ENCODE data around the gene INTS6.
A peak's percentile ranks its signal among the peaks of the same experiment; 100 is the strongest.
"Not testable (repeated sequence)": the region's sequence is repeated elsewhere in the genome, so short reads cannot be mapped to it uniquely, and the experiment has no call there.

The INTS6 gene

GRCh38 chr13:51420681-51421490 is 31.9 kb downstream of the INTS6 start:
- no peak for DNase-seq (ENCODE audit: low read depth)
- H3K4me3 ChIP-seq (ENCODE audit: low read depth, low read length) = no peak overlapping the region

GRCh38 chr13:51419001-51419636 is 33.7 kb downstream of the INTS6 start:
- H3K4me3 ChIP-seq (ENCODE audit: low read depth, low read length) = no peak overlapping the region

GRCh38 chr13:51417716-51418115 is 35.1 kb downstream of the INTS6 start:
- no peak overlapping the region for H3K4me3 ChIP-seq (ENCODE audit: low read depth, low read length)
- no peak for DNase-seq (ENCODE audit: low read depth)

More at GRCh38 chr13:51419001-51419636, 33.7 kb downstream of the INTS6 start:
- no peak for DNase-seq (ENCODE audit: low read depth)

- H3K4me3 ChIP-seq (ENCODE audit: low read depth, low read length) = no peak overlapping the region
- DNase-seq (ENCODE audit: low read depth) = no peak
These were observed 36.7 kb downstream of the INTS6 start for GRCh38 chr13:51416107-51416506.

GRCh38 chr13:51415339-51415738 is 37.5 kb downstream of the INTS6 start:
- not testable (repeated sequence) for DNase-seq (ENCODE audit: low read depth)

GRCh38 chr13:51412431-51412830 is 40.4 kb downstream of the INTS6 start:
- no peak overlapping the region for H3K4me3 ChIP-seq (ENCODE audit: low read depth, low read length)
- no peak for DNase-seq (ENCODE audit: low read depth)

More at GRCh38 chr13:51415339-51415738, 37.5 kb downstream of the INTS6 start:
- H3K4me3 ChIP-seq (ENCODE audit: low read depth, low read length) = not testable (repeated sequence)

- no peak for DNase-seq (ENCODE audit: low read depth)
These were observed 47.7 kb downstream of the INTS6 start for GRCh38 chr13:51405176-51405575.

GRCh38 chr13:51397262-51397941 is 55.4 kb downstream of the INTS6 start:
- no peak overlapping the region for H3K4me3 ChIP-seq (ENCODE audit: low read depth, low read length)
- peak; percentile 43 for DNase-seq (ENCODE audit: low read depth)

More at GRCh38 chr13:51405176-51405575, 47.7 kb downstream of the INTS6 start:
- H3K4me3 ChIP-seq (ENCODE audit: low read depth, low read length) = no peak overlapping the region

- DNase-seq (ENCODE audit: low read depth) = peak; percentile 20
- no peak overlapping the region for H3K4me3 ChIP-seq (ENCODE audit: low read depth, low read length)
These were observed 56.5 kb downstream of the INTS6 start for GRCh38 chr13:51396352-51396751.

GRCh38 chr13:51394724-51395123 is 58.1 kb downstream of the INTS6 start:
- no peak overlapping the region for H3K4me3 ChIP-seq (ENCODE audit: low read depth, low read length)
- no peak for DNase-seq (ENCODE audit: low read depth)

GRCh38 chr13:51385114-51385513 is 67.7 kb downstream of the INTS6 start:
- DNase-seq (ENCODE audit: low read depth) = no peak
- no peak overlapping the region for H3K4me3 ChIP-seq (ENCODE audit: low read depth, low read length)

- no peak for DNase-seq (ENCODE audit: low read depth)
These were observed 72.6 kb downstream of the INTS6 start for GRCh38 chr13:51380269-51380668.

GRCh38 chr13:51373451-51373850 is 79.4 kb downstream of the INTS6 start:
- DNase-seq (ENCODE audit: low read depth) = no peak
- H3K4me3 ChIP-seq (ENCODE audit: low read depth, low read length) = no peak overlapping the region

More at GRCh38 chr13:51380269-51380668, 72.6 kb downstream of the INTS6 start:
- no peak overlapping the region for H3K4me3 ChIP-seq (ENCODE audit: low read depth, low read length)

- H3K4me3 ChIP-seq (ENCODE audit: low read depth, low read length) = no peak overlapping the region
- DNase-seq (ENCODE audit: low read depth) = no peak
These were observed 81.0 kb downstream of the INTS6 start for GRCh38 chr13:51371768-51372399.

- DNase-seq (ENCODE audit: low read depth) = no peak
- no peak overlapping the region for H3K4me3 ChIP-seq (ENCODE audit: low read depth, low read length)
These were observed 82.0 kb downstream of the INTS6 start for GRCh38 chr13:51370811-51371210.

GRCh38 chr13:51370116-51370515 is 82.7 kb downstream of the INTS6 start:
- peak; percentile 41 for DNase-seq (ENCODE audit: low read depth)
- H3K4me3 ChIP-seq (ENCODE audit: low read depth, low read length) = no peak overlapping the region

- peak; percentile 22 for DNase-seq (ENCODE audit: low read depth)
These were observed 88.3 kb downstream of the INTS6 start for GRCh38 chr13:51364404-51365008.

GRCh38 chr13:51363625-51364024 is 89.2 kb downstream of the INTS6 start:
- no peak for DNase-seq (ENCODE audit: low read depth)
- no peak overlapping the region for H3K4me3 ChIP-seq (ENCODE audit: low read depth, low read length)

More at GRCh38 chr13:51364404-51365008, 88.3 kb downstream of the INTS6 start:
- H3K4me3 ChIP-seq (ENCODE audit: low read depth, low read length) = no peak overlapping the region

- no peak for DNase-seq (ENCODE audit: low read depth)
These were observed 91.7 kb downstream of the INTS6 start for GRCh38 chr13:51361106-51361505.

More at GRCh38 chr13:51361106-51361505, 91.7 kb downstream of the INTS6 start:
- H3K4me3 ChIP-seq (ENCODE audit: low read depth, low read length) = no peak overlapping the region
